Middle frontal gyrus (tissue), 1 donor: ENCODE data around the gene USP43.
"Not testable (repeated sequence)": the region's sequence is repeated elsewhere in the genome, so short reads cannot be mapped to it uniquely, and the experiment has no call there.

Experiments used
- DNase-seq: peaks from one replicate; pipeline ENCODE4 v3.0.0-alpha.2; 2015; ENCODE audit warnings: low spot score; ENCODE audit errors: extremely low spot score

Gene USP43, protein sequence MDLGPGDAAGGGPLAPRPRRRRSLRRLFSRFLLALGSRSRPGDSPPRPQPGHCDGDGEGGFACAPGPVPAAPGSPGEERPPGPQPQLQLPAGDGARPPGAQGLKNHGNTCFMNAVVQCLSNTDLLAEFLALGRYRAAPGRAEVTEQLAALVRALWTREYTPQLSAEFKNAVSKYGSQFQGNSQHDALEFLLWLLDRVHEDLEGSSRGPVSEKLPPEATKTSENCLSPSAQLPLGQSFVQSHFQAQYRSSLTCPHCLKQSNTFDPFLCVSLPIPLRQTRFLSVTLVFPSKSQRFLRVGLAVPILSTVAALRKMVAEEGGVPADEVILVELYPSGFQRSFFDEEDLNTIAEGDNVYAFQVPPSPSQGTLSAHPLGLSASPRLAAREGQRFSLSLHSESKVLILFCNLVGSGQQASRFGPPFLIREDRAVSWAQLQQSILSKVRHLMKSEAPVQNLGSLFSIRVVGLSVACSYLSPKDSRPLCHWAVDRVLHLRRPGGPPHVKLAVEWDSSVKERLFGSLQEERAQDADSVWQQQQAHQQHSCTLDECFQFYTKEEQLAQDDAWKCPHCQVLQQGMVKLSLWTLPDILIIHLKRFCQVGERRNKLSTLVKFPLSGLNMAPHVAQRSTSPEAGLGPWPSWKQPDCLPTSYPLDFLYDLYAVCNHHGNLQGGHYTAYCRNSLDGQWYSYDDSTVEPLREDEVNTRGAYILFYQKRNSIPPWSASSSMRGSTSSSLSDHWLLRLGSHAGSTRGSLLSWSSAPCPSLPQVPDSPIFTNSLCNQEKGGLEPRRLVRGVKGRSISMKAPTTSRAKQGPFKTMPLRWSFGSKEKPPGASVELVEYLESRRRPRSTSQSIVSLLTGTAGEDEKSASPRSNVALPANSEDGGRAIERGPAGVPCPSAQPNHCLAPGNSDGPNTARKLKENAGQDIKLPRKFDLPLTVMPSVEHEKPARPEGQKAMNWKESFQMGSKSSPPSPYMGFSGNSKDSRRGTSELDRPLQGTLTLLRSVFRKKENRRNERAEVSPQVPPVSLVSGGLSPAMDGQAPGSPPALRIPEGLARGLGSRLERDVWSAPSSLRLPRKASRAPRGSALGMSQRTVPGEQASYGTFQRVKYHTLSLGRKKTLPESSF

DNA sequence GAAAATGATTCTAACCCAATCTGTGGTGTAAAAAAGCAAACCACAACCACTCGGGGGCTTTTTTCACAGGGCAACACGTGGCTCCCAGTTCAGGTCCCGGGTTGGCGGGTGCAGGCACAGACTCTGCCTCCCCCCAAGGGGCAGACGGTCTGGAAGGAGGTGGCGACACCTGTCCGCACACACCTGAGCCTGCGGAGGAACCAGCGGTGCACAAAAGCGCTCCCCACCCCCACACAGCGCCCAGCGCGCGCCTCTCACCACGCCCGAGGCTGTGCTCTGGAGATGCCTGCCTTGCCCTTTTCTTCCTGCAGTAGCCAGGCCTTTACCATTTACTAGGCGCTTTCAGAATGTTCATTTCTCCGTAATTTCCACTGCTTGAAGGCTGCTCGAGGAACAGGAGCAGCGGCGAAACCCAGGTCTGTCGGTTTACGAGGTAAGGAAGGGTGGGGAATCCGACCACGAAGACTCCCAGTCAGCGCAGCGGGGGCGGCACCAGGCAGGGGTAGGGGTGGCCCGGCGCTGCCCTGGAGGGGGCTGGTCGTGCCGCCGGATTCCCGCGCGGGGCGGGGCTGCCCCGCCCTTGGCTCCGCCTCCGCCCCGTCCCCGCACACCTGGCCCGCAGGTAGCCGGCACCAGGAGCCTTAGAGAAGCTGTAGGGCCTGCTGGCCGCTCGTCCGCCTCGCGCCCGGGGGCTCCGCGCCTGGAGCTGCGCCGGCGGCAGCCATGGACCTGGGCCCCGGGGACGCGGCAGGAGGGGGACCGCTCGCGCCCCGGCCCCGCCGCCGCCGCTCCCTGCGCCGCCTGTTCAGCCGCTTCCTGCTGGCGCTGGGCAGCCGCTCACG is at the start of gene USP43:
Gene USP43, plus strand, starts transcription at position 608 of the 842 bp plus-strand sequence. Its CDS starts 116 bp downstream, at position 724.
- no peak for DNase-seq

DNA sequence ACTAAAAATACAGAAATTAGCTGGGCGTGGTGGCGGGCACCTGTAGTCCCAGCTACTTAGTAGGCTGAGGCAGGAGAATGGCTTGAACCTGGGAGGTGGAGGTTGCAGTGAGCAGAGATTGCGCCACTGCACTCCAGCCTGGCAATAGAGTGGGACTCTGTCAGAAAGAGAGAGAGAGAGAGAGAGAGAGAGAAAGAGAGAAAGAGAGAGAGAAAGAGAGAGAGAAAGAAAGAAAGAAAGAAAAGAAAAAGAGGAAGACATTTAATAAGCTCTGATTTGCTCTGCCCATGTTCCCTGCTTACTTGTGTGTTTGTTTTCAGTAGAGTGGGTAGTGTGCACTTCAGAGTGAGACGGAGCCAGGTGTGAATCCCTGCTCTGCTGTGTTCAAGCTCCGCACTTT is 47.7 kb upstream of the USP43 start:
- not testable (repeated sequence) for DNase-seq

- no peak for DNase-seq
Observed at GRCh38 chr17:9598661-9599060, 46.7 kb upstream of the USP43 start.

DNA sequence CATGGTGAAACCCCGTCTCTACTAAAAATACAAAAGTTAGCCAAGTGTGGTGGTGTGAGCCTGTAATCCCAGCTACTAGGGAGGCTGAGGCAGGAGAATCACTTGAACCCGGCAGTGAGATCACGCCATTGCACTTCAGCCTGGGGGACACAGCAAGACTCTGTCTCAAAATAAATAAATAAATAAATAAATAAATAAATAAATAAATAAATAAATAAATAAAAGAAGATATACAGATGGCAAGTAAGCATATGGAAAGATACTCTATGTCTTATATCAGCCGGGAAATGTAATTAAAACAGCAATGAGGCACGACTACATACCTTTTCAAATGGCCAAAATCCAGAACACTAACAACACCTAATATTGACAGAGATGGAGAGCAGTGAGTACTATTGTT is 40.7 kb upstream of the USP43 start:
- not testable (repeated sequence) for DNase-seq

DNA sequence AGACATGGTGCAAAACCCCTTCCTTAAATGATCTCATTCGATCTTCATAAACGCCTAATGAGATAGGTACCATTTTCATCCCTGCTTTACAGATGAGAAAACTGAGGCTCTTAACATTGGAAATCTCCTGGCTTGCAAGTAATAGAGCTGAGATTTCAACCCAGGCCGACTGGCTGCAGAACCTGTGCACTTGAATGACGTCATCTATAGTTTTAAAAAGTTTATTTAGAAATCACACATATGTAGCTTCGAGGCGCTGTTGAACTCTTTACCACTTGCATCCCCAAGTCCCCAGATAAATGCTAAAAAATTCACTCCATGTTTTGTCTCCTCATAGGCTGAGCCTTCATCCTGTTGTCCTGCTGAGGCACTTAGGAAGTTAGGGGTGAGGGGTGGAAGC is 38.9 kb upstream of the USP43 start:
- DNase-seq, result no peak

GRCh38 chr17:9607058-9607457 is 38.3 kb upstream of the USP43 start:
- DNase-seq, result not testable (repeated sequence)

DNA sequence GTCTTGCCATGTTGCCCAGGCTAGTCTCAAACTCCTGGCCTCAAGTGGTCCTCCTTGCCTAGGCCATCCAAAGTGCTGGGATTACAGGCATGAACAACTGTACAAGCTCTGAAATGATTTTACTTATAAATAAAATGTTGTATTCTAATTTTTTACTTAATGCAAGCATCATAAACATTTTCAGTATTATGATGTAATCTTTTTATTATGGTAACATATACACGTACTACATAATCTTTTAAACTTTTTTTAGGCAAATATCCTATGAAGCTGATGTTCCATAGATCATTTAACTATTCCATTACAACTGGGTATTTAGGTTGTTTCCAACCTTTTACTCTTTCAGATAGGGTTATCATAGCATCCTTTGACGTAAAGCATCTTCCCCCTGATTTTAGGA is 33.8 kb upstream of the USP43 start:
- DNase-seq, result no peak

DNA sequence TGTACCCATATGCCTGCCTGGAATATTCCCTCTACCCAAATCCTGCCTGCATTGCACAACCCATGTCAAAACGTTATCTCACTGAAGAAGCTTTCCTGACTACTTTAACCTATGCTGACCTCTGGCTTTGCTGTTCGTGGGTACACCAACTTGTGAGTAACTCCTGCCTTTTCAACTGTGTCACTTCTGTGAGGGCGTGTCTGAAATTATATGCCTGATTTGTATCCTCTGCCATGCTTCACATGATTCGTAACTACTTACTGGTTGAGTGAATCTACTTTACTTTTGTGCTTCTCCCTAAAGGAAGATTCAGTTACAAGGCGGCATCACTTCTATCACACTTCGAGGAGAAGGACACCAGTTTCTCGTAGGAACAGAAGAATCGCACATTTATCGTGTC is 33.3 kb upstream of the USP43 start:
- no peak for DNase-seq

DNA sequence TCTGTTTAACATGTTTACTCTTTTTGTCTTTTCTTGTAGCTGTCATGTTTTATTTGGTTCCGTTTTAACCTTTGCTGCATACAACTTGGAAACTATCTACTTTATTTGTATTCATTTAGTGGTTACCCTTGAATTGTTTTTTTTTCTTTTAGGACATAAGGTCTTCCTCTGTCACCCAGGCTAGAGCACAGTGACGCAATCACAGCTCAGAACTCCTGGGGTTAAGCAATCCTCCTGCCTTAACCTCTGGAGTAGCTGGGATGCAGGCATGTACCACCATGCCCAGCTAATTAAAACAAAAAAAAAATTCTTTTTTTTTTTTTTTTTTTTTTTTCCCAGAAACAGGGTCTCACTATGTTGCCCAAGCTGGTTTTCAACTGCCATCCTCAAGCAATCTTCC is 29.8 kb upstream of the USP43 start:
- no peak for DNase-seq

DNA sequence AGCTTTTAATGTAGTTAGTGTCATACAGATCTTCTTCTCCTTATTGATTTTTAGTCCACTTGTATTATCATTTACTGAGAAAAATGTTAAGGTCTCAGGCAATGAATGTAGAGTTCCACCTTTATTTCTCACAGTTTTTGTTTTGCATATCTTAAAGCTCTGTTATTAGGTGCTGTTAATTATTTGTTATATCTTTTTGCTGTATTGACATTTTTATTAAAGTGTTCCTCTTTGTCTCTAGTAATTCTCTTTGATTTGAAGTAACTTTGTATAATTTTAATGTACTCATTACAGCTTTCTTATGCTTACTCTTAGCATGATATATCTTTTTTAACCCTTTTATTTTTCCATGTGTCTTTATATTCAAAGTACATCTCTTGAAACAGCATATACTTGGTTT is 22.4 kb upstream of the USP43 start:
- no peak for DNase-seq

DNA sequence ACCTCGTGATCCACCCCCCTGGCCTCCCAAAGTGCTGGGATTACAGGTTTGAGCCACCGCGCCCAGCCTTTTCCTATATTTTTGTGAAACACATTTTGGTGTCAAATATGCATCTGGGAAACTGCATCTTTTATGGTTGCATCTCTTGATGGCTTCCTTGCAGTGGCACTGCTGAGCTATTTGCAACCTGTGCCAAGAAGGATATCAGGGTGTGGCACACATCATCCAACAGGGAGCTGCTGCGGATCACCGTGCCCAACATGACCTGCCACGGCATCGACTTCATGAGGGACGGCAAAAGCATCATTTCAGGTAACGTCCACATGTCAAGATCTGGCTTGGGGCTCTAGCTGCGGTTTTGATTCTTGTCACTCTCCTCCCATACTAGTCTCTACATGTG is 16.8 kb upstream of the USP43 start:
- no peak for DNase-seq

- no peak for DNase-seq
Observed at GRCh38 chr17:9632741-9633140, 12.6 kb upstream of the USP43 start.

DNA sequence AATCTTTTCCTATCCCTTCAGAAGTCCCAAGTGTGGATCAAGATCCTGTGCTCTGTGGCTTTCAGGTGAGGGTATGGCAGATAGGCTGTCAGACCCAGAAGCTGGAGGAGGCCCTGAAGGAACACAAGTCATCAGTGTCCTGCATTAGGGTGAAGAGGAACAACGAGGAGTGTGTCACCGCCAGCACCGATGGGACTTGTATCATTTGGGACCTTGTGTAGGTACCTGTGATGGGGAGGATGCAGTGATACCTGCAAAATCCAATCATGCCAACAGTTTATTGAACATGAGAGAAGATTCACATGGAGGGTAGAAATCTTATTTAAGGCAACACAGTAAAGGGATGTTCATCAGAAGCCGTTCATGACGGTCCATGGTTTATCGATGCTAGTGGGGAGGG is 10.0 kb upstream of the USP43 start:
- no peak for DNase-seq

DNA sequence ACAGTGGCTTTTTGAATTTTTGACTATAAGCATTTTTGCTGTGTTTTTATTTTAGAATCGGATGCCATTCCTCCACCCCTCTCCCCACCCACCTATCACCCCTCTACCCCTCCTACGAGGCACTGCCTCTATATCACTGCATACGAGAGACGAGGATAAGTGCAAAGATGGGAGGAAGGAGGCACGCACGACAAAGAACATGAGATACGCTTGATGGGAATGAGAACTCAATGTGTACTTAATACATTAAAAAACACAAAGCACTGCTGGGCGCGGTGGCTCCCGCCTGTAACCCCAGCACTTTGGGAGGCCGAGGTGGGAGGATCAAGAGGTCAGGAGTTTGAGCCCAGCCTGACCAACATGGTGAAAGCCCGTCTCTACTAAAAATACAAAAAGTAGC is 8.8 kb upstream of the USP43 start:
- no peak for DNase-seq

DNA sequence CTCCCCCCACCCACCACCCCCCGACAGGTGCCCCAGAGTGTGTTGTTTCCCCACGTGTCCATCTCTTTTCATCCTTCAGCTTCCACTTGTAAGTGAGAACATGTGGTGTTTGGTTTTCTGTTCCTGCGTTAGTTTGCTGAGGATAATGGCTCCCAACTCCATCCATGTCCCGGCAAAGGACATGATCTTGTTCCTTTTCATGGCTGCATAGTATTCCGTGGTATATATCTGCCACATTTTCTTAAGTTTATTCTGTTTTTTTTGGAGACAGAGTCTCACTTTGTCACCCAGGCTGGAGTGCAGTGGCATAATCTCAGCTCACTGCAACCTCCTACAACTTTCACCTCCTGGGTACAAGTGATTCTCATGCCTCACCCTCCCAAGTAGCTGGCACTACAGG is 4.9 kb upstream of the USP43 start:
- DNase-seq, result not testable (repeated sequence)

DNA sequence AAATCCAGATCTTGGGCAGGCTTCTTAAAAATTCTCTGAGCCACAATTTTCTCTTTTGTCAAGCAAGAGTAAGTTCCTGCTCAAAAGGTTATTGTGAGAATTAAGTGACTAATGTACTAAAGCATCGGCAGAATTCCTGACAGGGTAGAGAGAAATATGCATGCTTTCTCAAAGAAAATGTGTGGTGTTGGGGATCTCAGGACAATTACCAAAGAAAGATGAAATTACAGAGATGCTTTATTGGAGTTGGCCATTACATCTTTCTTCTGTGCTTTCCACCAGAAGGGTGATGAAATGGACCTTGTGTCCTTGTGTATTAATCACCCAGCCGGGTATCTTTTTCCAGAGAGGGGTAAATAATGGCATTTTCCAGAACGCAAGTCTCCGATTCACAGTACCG is 1.7 kb upstream of the USP43 start:
- no peak for DNase-seq

DNA sequence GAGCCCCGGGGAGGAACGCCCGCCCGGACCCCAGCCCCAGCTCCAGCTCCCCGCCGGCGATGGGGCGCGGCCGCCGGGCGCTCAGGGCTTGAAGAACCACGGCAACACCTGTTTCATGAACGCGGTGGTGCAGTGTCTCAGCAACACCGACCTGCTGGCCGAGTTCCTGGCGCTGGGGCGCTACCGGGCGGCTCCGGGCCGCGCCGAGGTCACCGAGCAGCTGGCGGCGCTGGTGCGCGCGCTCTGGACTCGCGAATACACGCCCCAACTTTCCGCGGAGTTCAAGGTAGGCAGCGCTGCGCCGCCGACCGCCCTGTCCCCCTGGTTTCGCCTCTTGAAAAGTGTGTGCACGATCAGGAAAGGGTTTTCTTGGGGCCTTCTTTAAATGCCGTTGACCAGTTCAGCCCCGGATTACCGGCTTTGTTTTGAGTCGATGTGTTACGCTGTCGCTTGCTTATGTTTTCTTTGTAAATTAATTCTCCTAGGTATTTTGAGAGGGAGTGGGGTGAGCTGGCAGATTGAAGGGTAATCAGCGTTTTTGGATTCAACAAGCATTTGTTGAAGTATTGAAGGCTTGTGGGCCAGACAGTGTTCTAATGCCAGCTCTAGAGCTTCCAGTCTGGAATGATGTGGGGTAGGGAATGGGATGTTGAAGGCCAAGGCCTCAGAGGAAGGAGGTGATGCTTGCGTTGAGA is 681 bp downstream of the USP43 start:
- DNase-seq, result no peak

DNA sequence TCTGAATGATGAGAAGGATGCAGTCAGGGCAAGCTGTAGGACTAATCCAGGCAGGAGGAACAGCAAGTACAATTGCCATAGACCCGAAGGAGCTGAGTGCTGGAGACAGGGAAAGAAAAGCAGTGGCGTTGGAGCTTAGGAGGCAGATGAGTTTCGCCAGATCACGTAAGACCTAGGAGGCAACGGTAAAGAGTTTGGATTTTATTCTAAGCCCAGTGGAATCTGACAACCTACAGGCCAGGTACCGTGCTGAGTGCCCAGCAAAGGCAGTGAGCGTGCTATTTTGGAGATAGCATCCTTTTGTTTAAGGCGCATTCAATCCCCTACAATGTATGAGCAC is 1.2 kb downstream of the USP43 start:
- DNase-seq, result no peak

DNA sequence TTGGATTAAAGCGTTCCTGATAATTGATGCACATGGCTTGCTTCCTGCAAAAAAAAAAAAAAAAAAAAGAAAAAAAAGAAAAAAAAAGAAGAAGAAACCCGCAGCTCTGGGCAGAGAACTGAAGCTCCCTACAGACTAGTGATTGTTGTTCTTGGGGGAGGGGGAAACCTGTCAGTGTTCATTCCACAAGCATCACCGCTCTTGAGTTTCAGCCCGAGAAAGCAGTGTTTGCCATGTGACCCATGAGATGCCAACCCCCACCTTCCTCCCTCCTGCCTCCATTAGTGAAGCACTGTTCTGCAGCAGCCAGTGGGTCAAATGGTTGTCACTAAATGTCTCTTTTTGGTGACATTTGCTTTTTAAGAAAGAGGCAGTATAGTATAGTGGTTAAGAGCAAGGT is 1.7 kb downstream of the USP43 start:
- no peak for DNase-seq

DNA sequence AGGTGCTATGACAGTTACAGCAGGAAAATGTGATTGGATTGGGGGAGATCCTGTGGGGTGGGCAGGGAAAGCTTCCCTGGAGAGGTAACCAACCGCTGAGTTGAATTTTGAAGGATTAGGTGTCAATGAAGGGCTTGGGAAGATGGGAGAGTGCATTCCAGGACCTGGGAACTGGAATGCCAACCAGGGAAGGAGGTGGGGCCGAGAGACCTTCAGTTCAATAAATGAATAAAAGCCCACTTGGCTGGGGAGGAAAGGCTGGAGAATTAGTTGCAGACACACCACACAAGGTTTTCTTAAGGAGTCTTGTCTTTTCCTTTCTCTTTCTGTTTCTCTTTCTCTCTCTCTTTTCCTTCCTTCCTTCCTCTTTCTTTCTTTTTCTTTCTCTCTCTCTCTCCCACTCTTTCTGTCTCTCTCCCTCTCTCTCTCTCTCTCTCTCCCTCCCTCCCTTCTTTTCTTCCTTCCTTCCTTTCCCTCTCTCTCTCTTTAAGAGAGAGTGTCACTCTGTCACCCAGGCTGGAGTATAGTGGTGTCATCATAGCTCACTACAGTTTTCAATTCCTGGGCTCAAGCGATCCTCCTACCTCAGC is 3.3 kb downstream of the USP43 start:
- no peak for DNase-seq
